RWPE1 (cell line): ENCODE measurements around the gene ABCB11.
A peak's percentile ranks its signal among the peaks of the same experiment; 100 is the strongest.

Experiments
- CTCF ChIA-PET: fragments of 350-600 bp; sonication (Branson Sonifier 250); formaldehyde crosslinking; extraction: SDS; loops from one replicate; lab custom pipeline; 2021; lab: Yijun Ruan, JAX
- POLR2A ChIA-PET: fragments of 400-600 bp; formaldehyde crosslinking; extraction: SDS; loops from one replicate; lab custom pipeline; 2020; ENCODE audit warnings: antibody characterized with exemption; ENCODE audit not compliant: low non-redundant PET; lab: Yijun Ruan, JAX
- DNase-seq: peaks from one replicate; pipeline ENCODE4 v3.0.0; 2012; ENCODE audit warnings: low spot score
- H3K27ac ChIP-seq: fragments of 450-650 bp; 2 replicates; pipeline ENCODE4 v1.5.1; 2017
- TF ChIP-seq, protein P1 (sequence below): fragments of 450-650 bp; conservative IDR thresholded peaks from 2 replicates; pipeline ENCODE4 v1.5.1; 2017; ENCODE audit warnings: low read depth, mild to moderate bottlenecking

The ABCB11 gene

DNA sequence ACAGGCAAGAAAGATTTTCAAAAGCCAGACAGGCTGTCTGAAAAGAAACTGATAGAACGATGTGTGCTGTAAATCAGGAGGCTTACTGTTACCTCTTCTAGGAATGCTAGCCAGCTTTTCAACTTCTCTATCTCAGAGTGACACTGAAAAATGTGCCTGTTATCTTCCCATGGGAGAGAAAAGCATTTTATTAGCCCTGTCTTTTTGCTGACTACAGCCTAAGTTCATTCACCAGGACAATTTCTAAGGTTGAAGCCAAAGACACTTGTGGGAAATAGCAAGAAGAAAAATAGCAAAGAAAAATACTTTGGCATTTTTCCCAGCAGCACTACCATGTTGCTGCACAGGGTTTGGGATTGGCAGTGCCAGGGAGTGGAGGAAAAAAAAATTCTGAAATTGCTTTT, 34.0 kb downstream of the ABCB11 start:
- CTCF ChIA-PET = no interaction called here
- no peak for DNase-seq

DNA sequence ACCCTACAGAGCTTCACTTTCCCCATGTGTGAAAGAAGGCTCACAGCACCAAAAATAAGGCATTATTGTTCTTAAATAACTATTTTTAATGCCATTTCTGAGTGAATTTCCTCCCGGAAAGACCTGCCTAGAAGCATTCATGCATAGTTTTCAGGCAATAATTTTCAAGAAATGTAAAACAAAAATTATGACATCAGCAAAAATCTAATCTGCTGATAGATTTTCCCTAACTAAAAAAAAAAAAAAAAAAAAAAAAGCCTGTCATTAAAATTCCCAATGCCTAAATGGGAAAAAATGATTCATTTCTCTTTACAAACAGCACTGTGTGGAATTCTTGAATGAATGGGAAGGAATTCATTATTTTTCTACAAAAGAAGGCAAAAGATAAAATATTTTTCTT, 35.4 kb downstream of the ABCB11 start:
- POLR2A ChIA-PET = no interaction called here
- TF ChIP-seq, protein P1, sequence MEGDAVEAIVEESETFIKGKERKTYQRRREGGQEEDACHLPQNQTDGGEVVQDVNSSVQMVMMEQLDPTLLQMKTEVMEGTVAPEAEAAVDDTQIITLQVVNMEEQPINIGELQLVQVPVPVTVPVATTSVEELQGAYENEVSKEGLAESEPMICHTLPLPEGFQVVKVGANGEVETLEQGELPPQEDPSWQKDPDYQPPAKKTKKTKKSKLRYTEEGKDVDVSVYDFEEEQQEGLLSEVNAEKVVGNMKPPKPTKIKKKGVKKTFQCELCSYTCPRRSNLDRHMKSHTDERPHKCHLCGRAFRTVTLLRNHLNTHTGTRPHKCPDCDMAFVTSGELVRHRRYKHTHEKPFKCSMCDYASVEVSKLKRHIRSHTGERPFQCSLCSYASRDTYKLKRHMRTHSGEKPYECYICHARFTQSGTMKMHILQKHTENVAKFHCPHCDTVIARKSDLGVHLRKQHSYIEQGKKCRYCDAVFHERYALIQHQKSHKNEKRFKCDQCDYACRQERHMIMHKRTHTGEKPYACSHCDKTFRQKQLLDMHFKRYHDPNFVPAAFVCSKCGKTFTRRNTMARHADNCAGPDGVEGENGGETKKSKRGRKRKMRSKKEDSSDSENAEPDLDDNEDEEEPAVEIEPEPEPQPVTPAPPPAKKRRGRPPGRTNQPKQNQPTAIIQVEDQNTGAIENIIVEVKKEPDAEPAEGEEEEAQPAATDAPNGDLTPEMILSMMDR = no peak
- no peak for DNase-seq
- H3K27ac ChIP-seq = no peak overlapping the region
- CTCF ChIA-PET = no interaction called here

More for the DNA sequence above, 34.0 kb downstream of the ABCB11 start:
- POLR2A ChIA-PET = no interaction called here
- no peak overlapping the region for H3K27ac ChIP-seq
- TF ChIP-seq, protein P1 = no peak

DNA sequence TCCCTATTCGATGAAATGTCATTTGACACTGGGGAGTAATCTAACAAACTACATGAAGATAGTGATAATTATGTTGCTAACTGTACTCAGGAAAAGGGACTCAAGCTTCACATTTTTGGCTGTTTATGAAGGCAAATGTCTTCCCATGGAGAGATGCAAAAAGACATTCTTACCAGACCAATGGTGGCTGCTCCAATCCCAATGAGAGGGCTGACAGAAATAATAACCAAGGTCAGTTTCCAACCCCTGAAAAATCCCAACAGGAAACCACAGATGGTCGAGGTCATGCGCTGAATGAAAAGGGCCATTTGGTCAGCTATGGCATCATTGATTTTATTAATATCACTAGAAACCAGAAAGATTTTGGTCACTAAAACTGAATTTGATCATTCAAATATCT, 37.6 kb downstream of the ABCB11 start:
- CTCF ChIA-PET = no interaction called here
- DNase-seq = no peak
- TF ChIP-seq, protein P1 = no peak
- POLR2A ChIA-PET = no interaction called here
- H3K27ac ChIP-seq = no peak overlapping the region

DNA sequence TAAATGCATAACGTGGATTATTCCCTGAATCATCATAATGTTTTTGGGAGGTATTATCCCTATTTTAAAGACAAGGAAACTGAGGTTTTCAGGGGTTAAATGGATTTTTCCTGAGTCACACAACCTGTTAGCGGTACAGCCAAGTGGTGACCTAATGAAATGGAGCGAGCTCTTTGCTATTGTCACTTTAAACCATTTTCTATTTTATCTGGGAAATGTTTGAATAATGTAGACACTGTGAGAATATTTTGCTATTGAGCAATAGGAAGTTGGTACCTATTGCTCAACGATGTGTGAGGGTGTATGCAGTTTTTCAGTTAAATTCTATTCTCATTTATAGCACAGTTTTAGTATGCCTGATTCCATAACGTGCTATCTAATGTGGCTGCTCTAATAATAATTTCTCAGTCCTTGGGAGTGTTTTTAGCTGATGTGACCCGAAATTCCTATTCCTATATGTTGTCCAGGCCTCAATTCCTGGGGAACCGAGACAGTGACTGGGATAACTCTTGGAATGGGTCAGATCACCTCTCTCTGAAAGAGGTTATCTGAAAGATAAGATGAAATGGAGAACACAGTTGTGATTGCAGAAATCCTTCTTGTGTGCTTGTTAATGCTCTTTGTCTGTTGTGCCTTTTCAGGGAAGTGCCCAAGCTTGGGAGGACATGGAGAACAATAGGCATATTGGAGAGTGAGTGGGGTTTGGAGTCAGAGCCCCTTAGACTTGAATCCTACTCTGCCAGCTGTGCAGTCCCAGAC, 38.4 kb downstream of the ABCB11 start:
- ChIA-PET CTCF (interaction anchor here (0.5 to 0.9 kb wide), 2 partner anchors 116 to 117 kb away, joined by 3 to 4 read pairs; no protein-coding TSS in a partner anchor), POLR2A (no interaction called here)
- TF ChIP-seq, protein P1 = no peak
- H3K27ac ChIP-seq = no peak overlapping the region
- DNase-seq = peak; percentile 50

DNA sequence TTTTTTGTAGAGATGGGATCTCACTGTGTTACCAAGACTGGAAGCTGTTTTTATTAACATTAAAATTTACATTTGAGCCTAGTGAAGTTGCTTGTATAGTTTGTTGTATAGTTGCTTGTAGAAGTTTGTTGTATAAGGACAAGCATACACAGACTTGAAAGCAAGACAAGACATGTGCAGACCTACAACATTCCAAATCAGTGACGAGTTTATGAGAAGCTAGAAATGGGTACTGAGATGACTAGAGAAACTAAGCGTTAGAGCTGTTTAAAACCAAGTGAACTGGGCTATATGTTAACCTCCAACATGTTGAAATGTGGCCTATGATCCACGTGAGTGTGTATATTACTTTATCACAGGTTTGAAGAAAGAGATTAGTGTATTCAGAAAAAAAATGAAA, 39.1 kb downstream of the ABCB11 start:
- TF ChIP-seq, protein P1 = no peak
- POLR2A ChIA-PET = no interaction called here
- CTCF ChIA-PET = interaction anchor here (0.5 to 0.9 kb wide), 3 partner anchors 117 to 146 kb away, joined by 3 to 4 read pairs (median 4); no protein-coding TSS in a partner anchor
- DNase-seq = peak; percentile 73
- H3K27ac ChIP-seq = no peak overlapping the region; the same call in 1 of the 2 replicates

DNA sequence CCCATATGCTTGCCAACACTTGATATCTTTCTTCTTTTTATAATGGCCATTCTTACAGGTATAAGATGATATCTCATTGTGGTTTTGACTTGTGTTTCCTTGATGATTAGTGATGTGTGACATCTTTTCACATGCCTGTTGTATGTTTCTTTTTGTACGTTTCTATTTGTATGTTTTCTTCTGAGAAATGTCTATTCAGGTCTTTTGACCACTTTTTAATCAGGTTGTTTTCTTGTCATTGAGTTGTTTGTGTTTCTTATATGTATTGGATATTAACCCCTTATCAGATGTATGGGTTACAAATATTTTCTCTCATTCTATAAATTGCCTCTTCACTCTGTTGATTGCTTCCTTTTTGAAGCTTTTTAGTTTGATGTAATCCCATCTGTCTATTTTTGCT, 42.4 kb downstream of the ABCB11 start:
- POLR2A ChIA-PET = no interaction called here
- no peak for DNase-seq
- CTCF ChIA-PET = no interaction called here
- no peak overlapping the region for H3K27ac ChIP-seq
- TF ChIP-seq, protein P1 = no peak
